Ishikawa (cell line): ENCODE data around the gene AIM2.

ENCODE experiments used
- CREB1 ChIP-seq: IDR thresholded peaks from 2 replicates; pipeline ENCODE4 v1.6.1; 2012; ENCODE audit warnings: low read depth
- FOXM1 ChIP-seq: IDR thresholded peaks from 2 replicates; pipeline ENCODE4 v1.6.1; 2012; ENCODE audit warnings: low read depth, borderline replicate concordance

DNA sequence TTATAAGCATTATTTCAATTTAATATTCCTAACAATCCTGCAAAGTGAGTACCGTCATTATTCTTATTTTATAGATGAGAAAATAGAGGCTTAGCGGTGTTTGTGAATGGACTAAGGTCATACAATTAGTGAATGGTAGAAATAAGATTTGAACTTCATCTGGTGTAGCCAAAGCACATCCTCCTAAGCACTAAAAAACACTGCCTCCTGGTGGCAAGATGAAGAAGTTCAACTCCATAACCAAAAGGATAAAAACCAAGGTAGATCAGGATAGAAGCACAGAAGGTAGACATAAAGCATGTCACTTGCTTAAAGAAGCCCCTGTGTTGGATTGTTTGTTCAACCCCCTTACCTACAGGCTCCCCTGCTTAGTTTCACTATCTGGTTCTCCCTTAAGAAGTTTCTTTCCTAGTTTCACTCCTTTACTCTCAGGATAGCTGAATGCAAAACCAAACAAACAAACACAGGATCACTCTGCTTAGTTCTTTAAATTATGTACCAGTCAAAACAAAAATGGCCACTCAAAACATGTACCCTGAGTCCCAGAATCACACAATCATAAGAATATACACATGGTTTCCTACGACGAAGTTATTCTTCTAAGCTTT lies 12.7 kb upstream of the AIM2 start:
- no peak for TF ChIP-seq FOXM1
- no peak for TF ChIP-seq CREB1
